HepG2 (cell line): ENCODE results near the gene ANO1. TPM values are rescaled to one million over a fixed set of nuclear protein-coding genes. Genes with fewer than 3 reads are reported as not detected.
A peak's percentile ranks its signal among the peaks of the same experiment; 100 is the strongest.

ENCODE experiments used
- ATAC-seq: fragments of 200-7000 bp; cut with Tn5 transposase; 3 replicates; pipeline ENCODE4 v1.9.1; 2020; ENCODE audit warnings: mild to moderate bottlenecking, moderate library complexity
- BruUV-seq: library from RNA; stranded (reverse); fragments of 400-500 nt; replicated peaks from 2 replicates; lab custom pipeline; 2021; lab: Mats Ljungman, UMichigan
- CTCF ChIA-PET: fragments of 300-600 bp; formaldehyde crosslinking; extraction: SDS; loops from one replicate; lab custom pipeline; 2021; ENCODE audit warnings: low total read pairs, inconsistent platforms, low intra/inter-chr PET ratio; lab: Yijun Ruan, JAX
- POLR2A ChIA-PET: fragments of 350-600 bp; sonication (Branson Sonifier 250); formaldehyde crosslinking; loops from one replicate; lab custom pipeline; 2020; ENCODE audit warnings: antibody characterized with exemption, inconsistent platforms; lab: Yijun Ruan, JAX
- DNase-seq: peaks from one replicate; pipeline ENCODE4 v3.0.0-alpha.2; 2015; ENCODE audit warnings: low spot score
- FAIRE-seq: peaks from 3 replicates; lab custom pipeline; 2011; peaks lifted over from hg19 to GRCh38; lab: Jason Lieb, UNC
- H2AFZ ChIP-seq: one replicate; pipeline ENCODE4 v1.6.1; 2011; ENCODE audit warnings: low read length, inconsistent platforms
- H3K27ac ChIP-seq: fragments of 300-600 bp; 3 replicates; pipeline ENCODE4 v1.8.0; 2011; ENCODE audit warnings: mixed run types, mild to moderate bottlenecking, mixed read lengths, low read length, inconsistent platforms; ENCODE audit not compliant: insufficient read depth; ENCODE audit errors: extremely low read length
- H3K27me3 ChIP-seq, 2 experiments: fragments of 200-600 bp in 1 of 2; 2 replicates in 1 of 2; 3 replicates in 1 of 2; pipeline versions ENCODE4 v1.6.0 to v1.8.0; 2011; ENCODE audit warnings: low read length in 2 of 2, mild to moderate bottlenecking in 2 of 2, moderate library complexity in 2 of 2, inconsistent platforms in 1 of 2; ENCODE audit not compliant: insufficient read depth in 2 of 2, control insufficient read depth in 1 of 2
- H3K36me3 ChIP-seq, 2 experiments: fragments of 200-600 bp in 1 of 2; replicated peaks in 1 of 2; 2 replicates in 1 of 2; 3 replicates in 1 of 2; pipeline versions ENCODE4 v1.5.1 to v1.8.0; 2011; ENCODE audit warnings: low read length in 2 of 2, inconsistent platforms in 1 of 2; ENCODE audit not compliant: insufficient read depth in 2 of 2, control insufficient read depth in 1 of 2
- H3K4me1 ChIP-seq: 2 replicates; pipeline ENCODE4 v1.5.1; 2012; ENCODE audit warnings: low read length, inconsistent platforms; ENCODE audit not compliant: insufficient read depth
- H3K4me2 ChIP-seq: 2 replicates; pipeline ENCODE4 v1.6.0; 2011; ENCODE audit warnings: low read depth, low read length, inconsistent platforms
- H3K4me3 ChIP-seq, 3 experiments: fragments of 200-600 bp in 1 of 3; sonication (generic), shearing (Covaris generic) in 1 of 3; replicated peaks in 1 of 3; 2 replicates each; pipeline ENCODE4 v1.5.1; 2011 to 2016; ENCODE audit warnings: low read length in 3 of 3, inconsistent platforms in 2 of 3, low read depth in 2 of 3, mild to moderate bottlenecking in 2 of 3, control low read depth in 1 of 3, mixed read lengths in 1 of 3; ENCODE audit not compliant: insufficient read depth in 1 of 3
- H3K79me2 ChIP-seq: one replicate; pipeline ENCODE4 v1.6.1; 2011; ENCODE audit warnings: low read length, inconsistent platforms; ENCODE audit not compliant: insufficient read depth
- H3K9ac ChIP-seq: 2 replicates; pipeline ENCODE4 v1.6.0; 2011; ENCODE audit warnings: mild to moderate bottlenecking, low read depth, low read length, inconsistent platforms; ENCODE audit not compliant: insufficient read depth
- H3K9me3 ChIP-seq: 2 replicates; pipeline ENCODE4 v1.5.1; 2012; ENCODE audit warnings: mild to moderate bottlenecking, low read length
- H4K20me1 ChIP-seq: 2 replicates; pipeline ENCODE4 v1.6.0; 2011; ENCODE audit warnings: inconsistent platforms, mild to moderate bottlenecking, low read length, moderate library complexity; ENCODE audit not compliant: insufficient read depth
- AHR ChIP-seq: IDR thresholded peaks from 2 replicates; pipeline ENCODE4 v1.6.1; 2018; ENCODE audit warnings: missing genetic modification reagents, missing compliant biosample characterization
- ATF7-NPFF ChIP-seq: sonication (generic); formaldehyde crosslinking; IDR thresholded peaks from 2 replicates; pipeline ENCODE4 v1.8.1; 2023; ENCODE audit warnings: mild to moderate bottlenecking, low read depth, missing genetic modification reagents, moderate library complexity
- HES4 ChIP-seq: sonication (generic); formaldehyde crosslinking; IDR thresholded peaks from 2 replicates; pipeline ENCODE4 v1.9.0; 2021; ENCODE audit warnings: mild to moderate bottlenecking, missing genetic modification reagents, borderline replicate concordance
- HMG20B ChIP-seq: conservative IDR thresholded peaks from 2 replicates; pipeline ENCODE4 v1.6.1; 2016; ENCODE audit warnings: missing genetic modification reagents, missing compliant biosample characterization
- HNRNPH1 ChIP-seq: fragments of 200-400 bp; formaldehyde crosslinking; optimal IDR thresholded peaks from 2 replicates; pipeline ENCODE3; 2017; ENCODE audit warnings: mild to moderate bottlenecking, low read depth, low read length
- IKZF1 ChIP-seq: fragments of 450-650 bp; IDR thresholded peaks from 2 replicates; pipeline ENCODE4 v1.7.1; 2016
- PHF20 ChIP-seq: sonication (generic); formaldehyde crosslinking; IDR thresholded peaks from 2 replicates; pipeline ENCODE4 v1.5.0; 2020; ENCODE audit warnings: mild to moderate bottlenecking, missing genetic modification reagents
- ZBTB37 ChIP-seq: sonication (generic); formaldehyde crosslinking; IDR thresholded peaks from 2 replicates; pipeline ENCODE4 v1.4.0; 2020; ENCODE audit warnings: mild to moderate bottlenecking, missing genetic modification reagents
- ZNF264 ChIP-seq: sonication (generic); formaldehyde crosslinking; IDR thresholded peaks from 2 replicates; pipeline ENCODE4 v1.4.0; 2020; ENCODE audit warnings: missing genetic modification reagents
- ZNF570 ChIP-seq: sonication (generic); formaldehyde crosslinking; IDR thresholded peaks from 2 replicates; pipeline ENCODE4 v1.4.0; 2020; ENCODE audit warnings: mild to moderate bottlenecking, missing genetic modification reagents, borderline replicate concordance
- ZNF768 ChIP-seq: sonication (generic); formaldehyde crosslinking; IDR thresholded peaks from 2 replicates; pipeline ENCODE4 v1.4.0; 2020; ENCODE audit warnings: missing genetic modification reagents
- ZNF841 ChIP-seq: sonication (generic); formaldehyde crosslinking; IDR thresholded peaks from 2 replicates; pipeline ENCODE4 v1.8.1; 2023; ENCODE audit warnings: missing genetic modification reagents, borderline replicate concordance
- WGBS: methylation state at CpG from one replicate; pipeline ENCODE4 v1.1.6; 2017; ENCODE audit warnings: low lambda C conversion rate; 5-methylcytosine and 5-hydroxymethylcytosine counted together
- in situ Hi-C: cut with HindIII; loops from 2 replicates; pipeline ENCODE4 v1.10.0; 2017; ENCODE audit warnings: low pct_unique_long_range_greater_than_20kb; ENCODE audit not compliant: extremely low pct_ligation_motif_present
- intact Hi-C: fragments of 100-400 bp; cut with micrococcal nuclease; formaldehyde crosslinking; loops from one replicate; pipeline ENCODE4 v1.10.0; 2022; ENCODE audit not compliant: unreplicated experiment
- polyA plus RNA-seq, 8 experiments: library from polyadenylated mRNA; depleted of rRNA in 3 of 8; stranded (reverse) in 7 of 8; unstranded in 1 of 8; fragments of >200 nt; fragmentation: Illumina TruSeq in 4 of 8; extraction: Trizol in 4 of 8; gene quantifications; 2 replicates each; pipeline versions ENCODE4 v1.2.1 to v1.2.3, GENCODE V29; 2011 to 2016; ENCODE audit warnings: low read depth in 4 of 8, missing spikeins in 1 of 8, mixed read lengths in 1 of 8; ENCODE audit not compliant: insufficient read depth in 1 of 8
- total RNA-seq, 5 experiments: library from RNA; depleted of rRNA; stranded (reverse); fragments of >200 nt; fragmentation: Illumina TruSeq; extraction: Trizol; gene quantifications; 2 replicates each; pipeline ENCODE4 v1.2.3, GENCODE V29; 2016; ENCODE audit warnings: low read depth in 1 of 5
- TF ChIP-seq, protein P1 (sequence below): sonication (generic); formaldehyde crosslinking; IDR thresholded peaks from 2 replicates; pipeline ENCODE4 v1.4.0; 2020; ENCODE audit warnings: mild to moderate bottlenecking, missing genetic modification reagents
- TF ChIP-seq, protein P2 (sequence below): sonication (generic); formaldehyde crosslinking; IDR thresholded peaks from 2 replicates; pipeline ENCODE4 v1.5.1; 2020; ENCODE audit warnings: missing genetic modification reagents, mild to moderate bottlenecking, borderline replicate concordance

The ANO1 gene
- total and polyA plus RNA-seq, 2 of the 13 experiments (the other 11 are each of a cell fraction or from before 2014, with no cell fraction given) = not detected

DNA sequence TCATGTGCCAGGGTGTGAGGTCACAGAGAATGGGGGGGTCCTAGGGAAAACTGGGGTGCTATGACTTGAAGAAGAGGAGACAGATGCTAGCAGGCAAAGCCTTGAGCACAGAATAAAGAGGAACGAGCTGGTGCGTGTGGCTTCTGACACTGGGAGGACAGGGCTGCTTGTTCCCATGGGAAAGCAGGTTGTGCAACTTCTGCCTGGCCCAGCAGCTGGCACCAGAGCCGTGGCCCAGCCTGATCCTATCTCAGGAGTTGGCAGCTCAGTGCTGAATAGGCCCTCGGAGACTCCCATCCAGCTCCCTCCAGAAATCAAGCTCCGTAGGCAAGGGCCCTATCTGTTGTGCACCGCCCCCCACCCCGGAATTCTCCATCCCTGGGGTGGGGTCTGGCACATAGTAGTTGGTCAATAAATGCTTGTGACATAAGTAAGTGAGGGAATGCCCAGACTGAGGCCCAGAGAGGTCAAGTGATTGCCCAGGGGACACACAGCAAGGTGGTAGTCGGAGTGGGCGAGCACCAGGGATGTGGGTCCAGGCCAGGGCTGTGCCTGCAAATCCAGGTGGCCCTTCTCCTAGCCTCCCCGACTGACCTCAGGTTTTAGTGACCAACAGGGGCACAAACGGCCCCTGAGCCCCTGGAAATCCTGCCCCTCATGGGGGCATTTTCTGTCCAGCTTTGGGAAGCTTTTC is 105.5 kb downstream of the ANO1 start:
- Histone ChIP-seq H3K4me1 (no peaks in the 10 kb centered on the region), H3K4me2 (no peak overlapping the region), H3K79me2 (no peaks in the 10 kb centered on the region), H3K9ac (no peak overlapping the region), H4K20me1 (no peaks in the 10 kb centered on the region), H3K27ac (no peak overlapping the region), H3K4me3 (no peak overlapping the region), H3K36me3 (no peaks in the 10 kb centered on the region), H3K9me3 (no peaks in the 10 kb centered on the region), H3K27me3 (peaks cover 16 to 84% of the 10 kb centered on the region in 2 experiments), H2AFZ (no peak overlapping the region)
- ATAC-seq = no peak
- intact Hi-C loops (no loop called here), in situ Hi-C loops (no loop called here)
- ChIA-PET CTCF (no interaction called here), POLR2A (no interaction called here)
- WGBS = 24% methylated on average over 7 of the region's 11 CpGs
- TF ChIP-seq ZNF768 (CRISPR knock-in tag) (peak; percentile 96), ATF7-NPFF (CRISPR knock-in tag) (no peak), ZNF264 (CRISPR knock-in tag) (no peak), PHF20 (CRISPR knock-in tag) (no peak), IKZF1 (no peak)
- TF ChIP-seq, protein P1, sequence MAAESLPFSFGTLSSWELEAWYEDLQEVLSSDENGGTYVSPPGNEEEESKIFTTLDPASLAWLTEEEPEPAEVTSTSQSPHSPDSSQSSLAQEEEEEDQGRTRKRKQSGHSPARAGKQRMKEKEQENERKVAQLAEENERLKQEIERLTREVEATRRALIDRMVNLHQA = no peak
- no TSS peak for BruUV-seq
- no peak for DNase-seq
- FAIRE-seq = no peak

DNA sequence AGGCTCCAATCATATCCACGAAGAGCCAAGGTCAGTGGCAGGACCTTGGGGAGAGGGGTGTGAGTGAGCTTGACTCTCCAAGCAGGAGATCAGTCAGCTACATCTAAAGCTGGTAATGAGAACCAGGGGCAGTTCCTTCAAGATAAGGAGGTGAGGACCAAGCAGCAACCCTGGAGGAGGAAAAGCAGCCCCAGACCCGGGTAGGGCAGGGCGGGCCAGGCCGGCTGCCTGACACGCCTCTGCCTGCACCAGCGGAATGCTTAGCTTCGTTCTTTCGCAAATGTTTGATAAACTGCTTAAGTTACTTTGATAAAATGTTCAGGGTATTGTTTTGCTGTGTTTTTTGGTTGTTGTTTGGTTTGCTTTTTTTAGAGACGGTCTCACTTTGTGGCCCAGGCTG is 106.3 kb downstream of the ANO1 start:
- intact Hi-C loops = no loop called here
- H3K4me3 ChIP-seq = no peak overlapping the region
- no peak overlapping the region for H3K4me2 ChIP-seq
- in situ Hi-C loops = no loop called here
- DNase-seq = no peak
- no peaks in the 10 kb centered on the region for H3K4me1 ChIP-seq
- H3K9me3 ChIP-seq = no peaks in the 10 kb centered on the region
- FAIRE-seq = no peak
- no peak overlapping the region for H3K27ac ChIP-seq
- no TSS peak for BruUV-seq
- no peak overlapping the region for H3K9ac ChIP-seq
- ATAC-seq = no peak
- ChIA-PET CTCF (no interaction called here), POLR2A (no interaction called here)
- H2AFZ ChIP-seq = no peak overlapping the region
- peaks cover 15 to 79% of the 10 kb centered on the region in 2 experiments for H3K27me3 ChIP-seq
- no peaks in the 10 kb centered on the region for H3K36me3 ChIP-seq
- no peaks in the 10 kb centered on the region for H4K20me1 ChIP-seq
- WGBS = 21% methylated on average over 8 of the region's 9 CpGs
- TF ChIP-seq AHR = no peak
- TF ChIP-seq HNRNPH1 = no peak
- no peak for TF ChIP-seq ZBTB37 (CRISPR knock-in tag)
- no peak for TF ChIP-seq ZNF841 (CRISPR knock-in tag)
- TF ChIP-seq ZNF570 (CRISPR knock-in tag) = no peak
- TF ChIP-seq HMG20B = no peak
- TF ChIP-seq, protein P2, sequence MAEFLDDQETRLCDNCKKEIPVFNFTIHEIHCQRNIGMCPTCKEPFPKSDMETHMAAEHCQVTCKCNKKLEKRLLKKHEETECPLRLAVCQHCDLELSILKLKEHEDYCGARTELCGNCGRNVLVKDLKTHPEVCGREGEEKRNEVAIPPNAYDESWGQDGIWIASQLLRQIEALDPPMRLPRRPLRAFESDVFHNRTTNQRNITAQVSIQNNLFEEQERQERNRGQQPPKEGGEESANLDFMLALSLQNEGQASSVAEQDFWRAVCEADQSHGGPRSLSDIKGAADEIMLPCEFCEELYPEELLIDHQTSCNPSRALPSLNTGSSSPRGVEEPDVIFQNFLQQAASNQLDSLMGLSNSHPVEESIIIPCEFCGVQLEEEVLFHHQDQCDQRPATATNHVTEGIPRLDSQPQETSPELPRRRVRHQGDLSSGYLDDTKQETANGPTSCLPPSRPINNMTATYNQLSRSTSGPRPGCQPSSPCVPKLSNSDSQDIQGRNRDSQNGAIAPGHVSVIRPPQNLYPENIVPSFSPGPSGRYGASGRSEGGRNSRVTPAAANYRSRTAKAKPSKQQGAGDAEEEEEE (CRISPR knock-in tag) = no peak
- TF ChIP-seq HES4 (CRISPR knock-in tag) = no peak
- no peaks in the 10 kb centered on the region for H3K79me2 ChIP-seq
